ENCODE measurements around the gene EXOSC6.
"Not testable (repeated sequence)": the region's sequence is repeated elsewhere in the genome, so short reads cannot be mapped to it uniquely, and the experiment has no call there.

The EXOSC6 gene

DNA sequence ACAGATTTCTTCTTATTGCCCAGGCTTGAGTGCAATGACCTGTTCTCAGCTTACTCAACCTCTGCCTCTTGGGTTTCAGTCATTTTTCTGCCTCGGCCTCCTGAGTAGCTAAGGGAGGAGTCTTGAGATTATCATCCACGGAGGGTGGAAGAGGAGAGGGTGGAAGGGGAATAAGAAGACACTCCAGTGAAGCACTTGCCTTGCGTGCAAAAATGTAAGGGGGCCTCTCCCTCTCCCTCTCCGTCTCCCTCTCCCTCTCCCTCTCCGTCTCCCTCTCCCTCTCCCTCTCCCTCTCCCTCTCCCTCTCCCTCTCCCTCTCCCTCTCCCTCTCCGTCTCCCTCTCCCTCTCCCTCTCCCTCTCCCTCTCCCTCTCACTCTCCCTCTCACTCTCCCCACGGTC, 48.2 kb downstream of the EXOSC6 start:
- DNase-seq (ENCODE audit: insufficient read length, low spot score); FAIRE-seq: not testable (repeated sequence)

- not testable (repeated sequence) for FAIRE-seq; DNase-seq (ENCODE audit: insufficient read length, low spot score)
Measured at GRCh38 chr16:70200063-70200462, 51.7 kb downstream of the EXOSC6 start.

- FAIRE-seq; DNase-seq (ENCODE audit: insufficient read length, low spot score): not testable (repeated sequence)
Measured at GRCh38 chr16:70199170-70199569, 52.6 kb downstream of the EXOSC6 start.

GRCh38 chr16:70198666-70199065, 53.1 kb downstream of the EXOSC6 start:
- not testable (repeated sequence) for FAIRE-seq; DNase-seq (ENCODE audit: insufficient read length, low spot score)

GRCh38 chr16:70198230-70198629, 53.5 kb downstream of the EXOSC6 start:
- not testable (repeated sequence) for FAIRE-seq; DNase-seq (ENCODE audit: insufficient read length, low spot score)

DNA sequence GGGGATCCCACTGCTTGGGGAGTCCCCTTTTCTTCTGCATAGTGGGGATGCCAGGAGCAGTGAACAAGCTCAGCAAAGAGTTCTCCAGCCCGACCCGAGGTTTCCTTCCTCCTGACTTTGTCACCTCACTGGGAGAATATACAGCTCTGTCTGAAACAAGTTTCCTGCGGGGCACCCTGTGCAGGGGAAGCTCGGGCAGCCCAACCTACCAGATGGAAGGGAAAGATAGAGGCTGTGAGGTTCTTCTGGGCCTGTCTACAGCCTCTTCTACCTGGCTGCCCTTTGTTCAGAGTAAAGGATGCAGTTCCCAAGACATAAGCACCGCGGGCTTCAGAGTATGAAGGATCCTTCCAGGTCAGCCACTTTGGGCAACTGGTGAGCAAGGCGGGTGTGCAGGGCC, 54.1 kb downstream of the EXOSC6 start:
- FAIRE-seq; DNase-seq (ENCODE audit: insufficient read length, low spot score): not testable (repeated sequence)

Measured in HTR-8/SVneo (cell line).